HEK293 (cell line): Measurements from ENCODE around the gene IDE.

Experiments
- CTCF ChIA-PET: fragments of 350-600 bp; formaldehyde crosslinking; extraction: SDS; loops from one replicate; lab custom pipeline; 2021; ENCODE audit warnings: antibody characterized with exemption; lab: Yijun Ruan, JAX
- POLR2A ChIA-PET: fragments of 300-600 bp; formaldehyde crosslinking; extraction: SDS; loops from one replicate; lab custom pipeline; 2020; ENCODE audit warnings: antibody characterized with exemption, inconsistent platforms; lab: Yijun Ruan, JAX
- H3K27ac ChIP-seq: fragments of 200-500 bp; sonication (Bioruptor generic); 2 replicates; pipeline ENCODE4 v1.5.1; 2014; ENCODE audit warnings: low read depth, low read length, control low read depth, inconsistent platforms; ENCODE audit errors: extremely low read depth
- H3K36me3 ChIP-seq, 2 experiments: fragments of 200-500 bp in 1 of 2; sonication (Bioruptor generic) in 1 of 2; 1 replicate in 1 of 2; 2 replicates in 1 of 2; pipeline ENCODE4 v1.5.1; 2014 to 2017; ENCODE audit warnings: inconsistent platforms in 2 of 2, low read length in 2 of 2; ENCODE audit not compliant: control insufficient read depth in 2 of 2, insufficient read depth in 1 of 2
- H3K4me1 ChIP-seq: fragments of 200-500 bp; sonication (Bioruptor generic); 2 replicates; pipeline ENCODE4 v1.5.1; 2014; ENCODE audit warnings: mild to moderate bottlenecking, low read length, inconsistent platforms; ENCODE audit not compliant: control insufficient read depth, insufficient read depth
- H3K4me3 ChIP-seq: 2 replicates; pipeline ENCODE4 v1.5.1; 2011; ENCODE audit warnings: low read depth, mild to moderate bottlenecking, control low read depth, low read length, moderate library complexity
- H3K9me3 ChIP-seq: fragments of 200-500 bp; sonication (Bioruptor generic); 2 replicates; pipeline ENCODE4 v1.5.1; 2014; ENCODE audit warnings: low read depth, low read length, inconsistent platforms; ENCODE audit not compliant: control insufficient read depth, insufficient read depth
- EGR2 ChIP-seq: fragments of 450-650 bp; formaldehyde crosslinking; IDR thresholded peaks from 2 replicates; pipeline ENCODE4 v1.5.1; 2016; ENCODE audit warnings: low read depth, missing biosample characterization, missing genetic modification characterization
- ELK4 ChIP-seq: IDR thresholded peaks from 2 replicates; pipeline ENCODE4 v1.6.1; 2011; ENCODE audit warnings: mild to moderate bottlenecking, low read depth, low read length, borderline replicate concordance
- KLF9 ChIP-seq: fragments of 450-650 bp; formaldehyde crosslinking; IDR thresholded peaks from 2 replicates; pipeline ENCODE4 v1.5.1; 2016; ENCODE audit warnings: missing biosample characterization, missing genetic modification characterization, low read depth
- TCF7L2 ChIP-seq: IDR thresholded peaks from 2 replicates; pipeline ENCODE4 v1.6.1; 2011; ENCODE audit warnings: low read depth, mild to moderate bottlenecking, inconsistent platforms, low read length, moderate library complexity, borderline replicate concordance
- ZBTB8A ChIP-seq: fragments of 450-650 bp; formaldehyde crosslinking; IDR thresholded peaks from 2 replicates; pipeline ENCODE4 v1.5.1; 2016; ENCODE audit warnings: missing biosample characterization, missing genetic modification characterization
- ZEB2 ChIP-seq: fragments of 450-650 bp; formaldehyde crosslinking; IDR thresholded peaks from 2 replicates; pipeline ENCODE4 v1.5.1; 2016; ENCODE audit warnings: missing biosample characterization, missing genetic modification characterization
- ZFP3 ChIP-seq: fragments of 450-650 bp; formaldehyde crosslinking; IDR thresholded peaks from 2 replicates; pipeline ENCODE4 v1.5.1; 2016; ENCODE audit warnings: low read depth, missing biosample characterization, missing genetic modification characterization
- ZNF146 ChIP-seq: fragments of 450-650 bp; formaldehyde crosslinking; IDR thresholded peaks from 2 replicates; pipeline ENCODE4 v1.5.1; 2016; ENCODE audit warnings: missing biosample characterization, missing genetic modification characterization
- ZNF174 ChIP-seq: fragments of 450-650 bp; formaldehyde crosslinking; IDR thresholded peaks from 2 replicates; pipeline ENCODE4 v1.5.0; 2017; ENCODE audit warnings: missing biosample characterization, mild to moderate bottlenecking, missing genetic modification characterization
- ZNF26 ChIP-seq: fragments of 450-650 bp; formaldehyde crosslinking; IDR thresholded peaks from 2 replicates; pipeline ENCODE4 v1.5.1; 2016; ENCODE audit warnings: missing biosample characterization, missing genetic modification characterization
- ZNF274 ChIP-seq, 2 experiments: fragments of 200-500 bp in 1 of 2; fragments of 450-650 bp in 1 of 2; sonication (Bioruptor generic) in 1 of 2; formaldehyde crosslinking in 1 of 2; IDR thresholded peaks; 2 replicates each; pipeline versions ENCODE4 v1.5.1 to v1.6.1; 2014 to 2016; ENCODE audit warnings: borderline replicate concordance in 1 of 2, inconsistent platforms in 1 of 2, low read length in 1 of 2, missing biosample characterization in 1 of 2, missing genetic modification characterization in 1 of 2
- ZNF362 ChIP-seq: fragments of 450-650 bp; formaldehyde crosslinking; IDR thresholded peaks from 2 replicates; pipeline ENCODE4 v1.5.1; 2016; ENCODE audit warnings: missing biosample characterization, missing genetic modification characterization
- ZNF394 ChIP-seq: fragments of 450-650 bp; formaldehyde crosslinking; IDR thresholded peaks from 2 replicates; pipeline ENCODE4 v1.5.1; 2016; ENCODE audit warnings: missing biosample characterization, missing genetic modification characterization, mild to moderate bottlenecking, moderate library complexity, borderline replicate concordance
- ZNF423 ChIP-seq: fragments of 450-650 bp; formaldehyde crosslinking; IDR thresholded peaks from 2 replicates; pipeline ENCODE4 v1.5.1; 2016; ENCODE audit warnings: missing biosample characterization, missing genetic modification characterization
- ZNF518A ChIP-seq: fragments of 450-650 bp; formaldehyde crosslinking; conservative IDR thresholded peaks from 2 replicates; pipeline ENCODE4 v1.5.1; 2016; ENCODE audit warnings: low read depth, missing biosample characterization, missing genetic modification characterization
- ZNF530 ChIP-seq: fragments of 450-650 bp; formaldehyde crosslinking; IDR thresholded peaks from 2 replicates; pipeline ENCODE4 v1.5.1; 2016; ENCODE audit warnings: low read depth, missing biosample characterization, missing genetic modification characterization
- ZNF596 ChIP-seq: fragments of 450-650 bp; IDR thresholded peaks from 2 replicates; pipeline ENCODE4 v1.5.0; 2018; ENCODE audit warnings: missing biosample characterization, mild to moderate bottlenecking, missing genetic modification characterization, moderate library complexity
- ZNF777 ChIP-seq: fragments of 450-650 bp; formaldehyde crosslinking; IDR thresholded peaks from 2 replicates; pipeline ENCODE4 v1.5.1; 2017; ENCODE audit warnings: missing biosample characterization, missing genetic modification characterization, borderline replicate concordance
- ZSCAN30 ChIP-seq: fragments of 450-650 bp; IDR thresholded peaks from 2 replicates; pipeline ENCODE4 v1.5.1; 2018; ENCODE audit warnings: missing biosample characterization, mild to moderate bottlenecking, missing genetic modification characterization, moderate library complexity
- TF ChIP-seq, protein P1 (sequence below): fragments of 450-650 bp; formaldehyde crosslinking; IDR thresholded peaks from 2 replicates; pipeline ENCODE4 v1.5.1; 2016; ENCODE audit warnings: missing biosample characterization, missing genetic modification characterization

Gene IDE

DNA sequence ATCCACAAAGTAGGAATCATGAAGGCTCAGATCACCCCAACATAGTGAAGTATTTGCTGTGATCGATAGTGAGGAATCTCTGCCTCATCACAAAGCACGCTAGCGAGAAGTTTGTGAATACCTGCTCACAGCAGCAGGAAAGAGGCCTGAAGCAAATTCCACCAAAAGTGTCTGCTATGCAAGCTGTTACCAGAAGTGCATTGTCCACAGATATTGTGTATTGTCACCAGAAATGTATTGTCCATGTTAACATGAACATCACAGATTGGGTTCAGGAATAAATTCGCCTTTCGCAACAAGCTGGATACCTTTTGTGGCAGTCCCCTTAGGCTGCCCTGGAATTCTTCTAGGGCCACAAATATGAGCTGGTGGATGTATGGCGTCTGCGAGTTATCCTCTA is 155.0 kb downstream of the IDE start (continued):
- TF ChIP-seq ZNF596 (tag by site-specific recombination) (no peak), ZFP3 (tag by site-specific recombination) (no peak), TCF7L2 (no peak), ZNF26 (no peak), ZNF423 (no peak)

- no peaks in the 10 kb centered on the region for H3K9me3 ChIP-seq
- ChIA-PET CTCF (no interaction called here), POLR2A (no interaction called here)
- H3K27ac ChIP-seq: no peak overlapping the region
- no peaks in the 10 kb centered on the region for H3K36me3 ChIP-seq
- no peaks in the 10 kb centered on the region for H3K4me1 ChIP-seq
- TF ChIP-seq ZNF146 (tag by site-specific recombination) (no peak), ELK4 (no peak), ZNF362 (no peak), EGR2 (tag by site-specific recombination) (no peak), ZNF596 (tag by site-specific recombination) (no peak), ZFP3 (tag by site-specific recombination) (no peak), ZBTB8A (no peak), ZSCAN30 (no peak), ZNF530 (tag by site-specific recombination) (no peak), ZNF423 (no peak), ZNF174 (tag by site-specific recombination) (no peak), ZNF394 (tag by site-specific recombination) (no peak), ZNF777 (tag by site-specific recombination) (no peak), ZEB2 (tag by site-specific recombination) (no peak), ZNF274 (IDR thresholded peaks at IDR 0.05; ENCODE audit: low read length) (no peak), ZNF274 (tag by site-specific recombination; IDR thresholded peaks at IDR 0.05; ENCODE audit: borderline replicate concordance) (no peak), KLF9 (tag by site-specific recombination) (no peak), ZNF518A (no peak)
- TF ChIP-seq, protein P1, sequence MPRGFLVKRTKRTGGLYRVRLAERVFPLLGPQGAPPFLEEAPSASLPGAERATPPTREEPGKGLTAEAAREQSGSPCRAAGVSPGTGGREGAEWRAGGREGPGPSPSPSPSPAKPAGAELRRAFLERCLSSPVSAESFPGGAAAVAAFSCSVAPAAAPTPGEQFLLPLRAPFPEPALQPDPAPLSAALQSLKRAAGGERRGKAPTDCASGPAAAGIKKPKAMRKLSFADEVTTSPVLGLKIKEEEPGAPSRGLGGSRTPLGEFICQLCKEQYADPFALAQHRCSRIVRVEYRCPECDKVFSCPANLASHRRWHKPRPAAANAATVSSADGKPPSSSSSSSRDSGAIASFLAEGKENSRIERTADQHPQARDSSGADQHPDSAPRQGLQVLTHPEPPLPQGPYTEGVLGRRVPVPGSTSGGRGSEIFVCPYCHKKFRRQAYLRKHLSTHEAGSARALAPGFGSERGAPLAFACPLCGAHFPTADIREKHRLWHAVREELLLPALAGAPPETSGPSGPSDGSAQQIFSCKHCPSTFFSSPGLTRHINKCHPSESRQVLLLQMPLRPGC (tag by site-specific recombination): no peak
- H3K4me3 ChIP-seq: no peak overlapping the region
Measured at GRCh38 chr10:92418221-92418620, 155.7 kb downstream of the IDE start.
